Osteoblast (primary cell): Measurements from ENCODE around the gene MDC1. TPM values are rescaled to one million over a fixed set of nuclear protein-coding genes. Genes with fewer than 3 reads are reported as not detected.
A peak's percentile ranks its signal among the peaks of the same experiment; 100 is the strongest.
"Not testable (repeated sequence)": the region's sequence is repeated elsewhere in the genome, so short reads cannot be mapped to it uniquely, and the experiment has no call there.

Experiments
- DNase-seq: peaks from one replicate; pipeline ENCODE4 v3.0.0; 2011; ENCODE audit warnings: low spot score, mixed read lengths; ENCODE audit not compliant: insufficient read length; ENCODE audit errors: missing footprints
- H2AFZ ChIP-seq: 2 replicates; pipeline ENCODE4 v1.6.0; 2011; ENCODE audit warnings: mild to moderate bottlenecking, low read length
- H3K27ac ChIP-seq: 2 replicates; pipeline ENCODE4 v1.5.1; 2011; ENCODE audit warnings: mild to moderate bottlenecking, low read depth, low read length, moderate library complexity
- H3K27me3 ChIP-seq: 2 replicates; pipeline ENCODE4 v1.6.0; 2012; ENCODE audit warnings: mild to moderate bottlenecking, control low read depth, inconsistent platforms, low read length, moderate library complexity; ENCODE audit not compliant: insufficient read depth
- H3K36me3 ChIP-seq: 2 replicates; pipeline ENCODE4 v1.5.1; 2011; ENCODE audit warnings: mild to moderate bottlenecking, low read length, control low read depth, moderate library complexity; ENCODE audit not compliant: insufficient read depth
- H3K4me1 ChIP-seq: 2 replicates; pipeline ENCODE4 v1.5.1; 2011; ENCODE audit warnings: mild to moderate bottlenecking, low read length, control low read depth, moderate library complexity; ENCODE audit not compliant: insufficient read depth
- H3K4me2 ChIP-seq: 2 replicates; pipeline ENCODE4 v1.6.0; 2011; ENCODE audit warnings: mild to moderate bottlenecking, low read length; ENCODE audit not compliant: insufficient read depth
- H3K4me3 ChIP-seq: fragments of 200-600 bp; sonication (generic); 3 replicates; pipeline ENCODE4 v1.5.1; 2012; ENCODE audit warnings: mild to moderate bottlenecking, low read length, inconsistent platforms; ENCODE audit not compliant: insufficient read depth
- H3K79me2 ChIP-seq: 2 replicates; pipeline ENCODE4 v1.6.0; 2012; ENCODE audit warnings: mild to moderate bottlenecking, low read length, control low read depth, inconsistent platforms; ENCODE audit not compliant: insufficient read depth
- H3K9me3 ChIP-seq: 2 replicates; pipeline ENCODE4 v1.5.1; 2011; ENCODE audit warnings: low read depth, low read length, control low read depth
- H4K20me1 ChIP-seq: 2 replicates; pipeline ENCODE4 v1.6.0; 2012; ENCODE audit warnings: mild to moderate bottlenecking, low read length, control low read depth; ENCODE audit not compliant: insufficient read depth
- total RNA-seq: library from RNA; depleted of rRNA; stranded (reverse); fragments of >200 nt; gene quantifications from 2 replicates; pipeline ENCODE4 v1.2.3, GENCODE V29; 2012
- TF ChIP-seq, protein P1 (sequence below): IDR thresholded peaks from 2 replicates; pipeline ENCODE4 v1.5.1; 2011; ENCODE audit warnings: mild to moderate bottlenecking, low read depth, low read length, moderate library complexity; ENCODE audit errors: extremely low read depth

MDC1 gene, protein sequence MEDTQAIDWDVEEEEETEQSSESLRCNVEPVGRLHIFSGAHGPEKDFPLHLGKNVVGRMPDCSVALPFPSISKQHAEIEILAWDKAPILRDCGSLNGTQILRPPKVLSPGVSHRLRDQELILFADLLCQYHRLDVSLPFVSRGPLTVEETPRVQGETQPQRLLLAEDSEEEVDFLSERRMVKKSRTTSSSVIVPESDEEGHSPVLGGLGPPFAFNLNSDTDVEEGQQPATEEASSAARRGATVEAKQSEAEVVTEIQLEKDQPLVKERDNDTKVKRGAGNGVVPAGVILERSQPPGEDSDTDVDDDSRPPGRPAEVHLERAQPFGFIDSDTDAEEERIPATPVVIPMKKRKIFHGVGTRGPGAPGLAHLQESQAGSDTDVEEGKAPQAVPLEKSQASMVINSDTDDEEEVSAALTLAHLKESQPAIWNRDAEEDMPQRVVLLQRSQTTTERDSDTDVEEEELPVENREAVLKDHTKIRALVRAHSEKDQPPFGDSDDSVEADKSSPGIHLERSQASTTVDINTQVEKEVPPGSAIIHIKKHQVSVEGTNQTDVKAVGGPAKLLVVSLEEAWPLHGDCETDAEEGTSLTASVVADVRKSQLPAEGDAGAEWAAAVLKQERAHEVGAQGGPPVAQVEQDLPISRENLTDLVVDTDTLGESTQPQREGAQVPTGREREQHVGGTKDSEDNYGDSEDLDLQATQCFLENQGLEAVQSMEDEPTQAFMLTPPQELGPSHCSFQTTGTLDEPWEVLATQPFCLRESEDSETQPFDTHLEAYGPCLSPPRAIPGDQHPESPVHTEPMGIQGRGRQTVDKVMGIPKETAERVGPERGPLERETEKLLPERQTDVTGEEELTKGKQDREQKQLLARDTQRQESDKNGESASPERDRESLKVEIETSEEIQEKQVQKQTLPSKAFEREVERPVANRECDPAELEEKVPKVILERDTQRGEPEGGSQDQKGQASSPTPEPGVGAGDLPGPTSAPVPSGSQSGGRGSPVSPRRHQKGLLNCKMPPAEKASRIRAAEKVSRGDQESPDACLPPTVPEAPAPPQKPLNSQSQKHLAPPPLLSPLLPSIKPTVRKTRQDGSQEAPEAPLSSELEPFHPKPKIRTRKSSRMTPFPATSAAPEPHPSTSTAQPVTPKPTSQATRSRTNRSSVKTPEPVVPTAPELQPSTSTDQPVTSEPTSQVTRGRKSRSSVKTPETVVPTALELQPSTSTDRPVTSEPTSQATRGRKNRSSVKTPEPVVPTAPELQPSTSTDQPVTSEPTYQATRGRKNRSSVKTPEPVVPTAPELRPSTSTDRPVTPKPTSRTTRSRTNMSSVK (N-terminal part only)
- total RNA-seq, result 5.1 and 5.3 TPM in 2 replicates

- peak within 1 kb of the TSS; percentile 98 for H3K27ac ChIP-seq
- peak within 1 kb of the TSS; percentile 87 for H3K4me3 ChIP-seq
- DNase-seq, result peak; percentile 99
- peaks cover 18% of the 10 kb centered on the region for H3K4me1 ChIP-seq
- TF ChIP-seq, protein P1, sequence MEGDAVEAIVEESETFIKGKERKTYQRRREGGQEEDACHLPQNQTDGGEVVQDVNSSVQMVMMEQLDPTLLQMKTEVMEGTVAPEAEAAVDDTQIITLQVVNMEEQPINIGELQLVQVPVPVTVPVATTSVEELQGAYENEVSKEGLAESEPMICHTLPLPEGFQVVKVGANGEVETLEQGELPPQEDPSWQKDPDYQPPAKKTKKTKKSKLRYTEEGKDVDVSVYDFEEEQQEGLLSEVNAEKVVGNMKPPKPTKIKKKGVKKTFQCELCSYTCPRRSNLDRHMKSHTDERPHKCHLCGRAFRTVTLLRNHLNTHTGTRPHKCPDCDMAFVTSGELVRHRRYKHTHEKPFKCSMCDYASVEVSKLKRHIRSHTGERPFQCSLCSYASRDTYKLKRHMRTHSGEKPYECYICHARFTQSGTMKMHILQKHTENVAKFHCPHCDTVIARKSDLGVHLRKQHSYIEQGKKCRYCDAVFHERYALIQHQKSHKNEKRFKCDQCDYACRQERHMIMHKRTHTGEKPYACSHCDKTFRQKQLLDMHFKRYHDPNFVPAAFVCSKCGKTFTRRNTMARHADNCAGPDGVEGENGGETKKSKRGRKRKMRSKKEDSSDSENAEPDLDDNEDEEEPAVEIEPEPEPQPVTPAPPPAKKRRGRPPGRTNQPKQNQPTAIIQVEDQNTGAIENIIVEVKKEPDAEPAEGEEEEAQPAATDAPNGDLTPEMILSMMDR, result no peak
- no peaks in the 10 kb centered on the region for H3K9me3 ChIP-seq
- no peaks in the 10 kb centered on the region for H3K27me3 ChIP-seq
- peaks cover 8% of the 10 kb centered on the region for H4K20me1 ChIP-seq
- H3K36me3 ChIP-seq, result peaks cover 35% of the 10 kb centered on the region
- H3K4me2 ChIP-seq, result peak within 1 kb of the TSS; percentile 93
- peaks cover 42% of the 10 kb centered on the region for H3K79me2 ChIP-seq
- peak within 1 kb of the TSS; percentile 91 for H2AFZ ChIP-seq
Measured at GRCh38 chr6:30717129-30717844, at the start of gene MDC1. MDC1 (minus strand) TSS chr6:30717281; CDS start chr6:30715175, 2,106 bp downstream.

DNA sequence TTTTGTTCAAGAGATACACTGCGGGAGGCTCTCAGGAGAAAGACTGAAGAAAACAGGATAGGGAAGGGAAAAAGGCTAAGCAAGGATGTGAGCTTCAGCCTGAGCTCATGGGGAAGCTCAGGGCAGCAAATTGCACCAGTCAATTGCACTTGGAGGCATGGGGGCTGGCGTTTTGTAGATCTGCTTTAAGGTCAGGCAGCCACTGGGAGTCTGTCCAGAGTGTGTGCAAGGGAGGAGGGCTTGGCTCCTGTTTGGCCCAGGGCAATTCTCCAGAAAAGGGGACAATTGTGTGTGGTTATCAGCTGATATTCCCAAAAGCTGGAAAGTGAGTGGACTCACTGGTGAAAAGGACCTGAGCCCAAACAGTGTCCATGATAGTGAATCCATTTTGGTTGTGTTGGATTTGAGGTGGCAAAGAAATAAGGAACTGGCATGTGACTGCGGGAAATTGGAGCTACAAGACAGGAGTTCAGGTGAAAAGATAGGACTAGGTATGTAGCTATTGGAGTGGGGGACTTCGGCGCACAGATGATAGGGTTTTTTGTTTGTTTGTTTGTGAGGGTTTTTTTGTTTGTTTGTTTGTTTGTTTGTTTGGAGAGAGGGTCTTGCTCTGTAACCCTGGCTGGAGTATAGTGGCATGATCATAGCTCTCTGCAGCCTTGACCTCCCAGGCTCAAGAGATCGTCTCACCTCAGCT is 49.5 kb upstream of the MDC1 start:
- peaks cover 41% of the 10 kb centered on the region for H3K4me1 ChIP-seq
- no peak overlapping the region for H2AFZ ChIP-seq
- TF ChIP-seq, protein P1, result no peak

DNA sequence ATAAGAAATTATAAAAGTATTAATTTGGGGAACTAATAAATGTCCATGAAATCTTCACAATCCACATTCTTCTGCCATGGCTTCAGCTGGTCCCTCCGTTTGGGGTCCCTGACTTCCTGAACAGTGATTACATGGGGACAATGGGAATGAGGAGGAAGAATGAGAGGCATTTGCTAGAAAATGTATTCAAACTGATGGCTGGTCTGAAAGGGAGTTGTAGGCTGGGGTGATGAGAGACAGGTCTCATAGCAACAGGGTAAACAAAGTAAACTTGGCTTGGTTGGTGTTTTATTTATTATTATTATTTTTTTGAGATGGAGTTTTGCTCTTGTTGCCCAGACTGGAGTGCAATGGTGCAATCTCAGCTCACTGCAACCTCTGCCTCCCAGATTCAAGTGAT is 48.4 kb upstream of the MDC1 start:
- H3K4me2 ChIP-seq, H4K20me1 ChIP-seq, H3K4me3 ChIP-seq, H3K36me3 ChIP-seq, H3K79me2 ChIP-seq, DNase-seq, H3K9me3 ChIP-seq, H3K27me3 ChIP-seq, H3K27ac ChIP-seq, H2AFZ ChIP-seq: not testable (repeated sequence)
- H3K4me1 ChIP-seq, result peaks cover 45% of the 10 kb centered on the region

More for the DNA sequence above, 49.5 kb upstream of the MDC1 start:
- Histone ChIP-seq H3K4me3 (no peak overlapping the region), H3K4me2 (no peak overlapping the region), H3K27me3 (no peaks in the 10 kb centered on the region), H3K36me3 (no peaks in the 10 kb centered on the region), H4K20me1 (no peaks in the 10 kb centered on the region), H3K9me3 (no peaks in the 10 kb centered on the region), H3K79me2 (no peaks in the 10 kb centered on the region), H3K27ac (no peak overlapping the region)
- DNase-seq, result peak; percentile 71

- Histone ChIP-seq H3K4me2 (peak overlapping the region; percentile 37), H3K27ac (peak overlapping the region; percentile 75), H2AFZ (peak overlapping the region; percentile 64), H3K4me1 (peaks cover 42% of the 10 kb centered on the region)
- not testable (repeated sequence) for H3K36me3 ChIP-seq, DNase-seq, H3K79me2 ChIP-seq, H4K20me1 ChIP-seq, H3K27me3 ChIP-seq, H3K4me3 ChIP-seq, H3K9me3 ChIP-seq
Measured at GRCh38 chr6:30764490-30765043, 47.5 kb upstream of the MDC1 start.
